Measurements from ENCODE around the gene TXNL1.
"Not testable (repeated sequence)": the region's sequence is repeated elsewhere in the genome, so short reads cannot be mapped to it uniquely, and the experiment has no call there.

The TXNL1 gene

GRCh38 chr18:56643381-56643780 lies 5.0 kb upstream of the TXNL1 start:
- DNase-seq: no peak

DNA sequence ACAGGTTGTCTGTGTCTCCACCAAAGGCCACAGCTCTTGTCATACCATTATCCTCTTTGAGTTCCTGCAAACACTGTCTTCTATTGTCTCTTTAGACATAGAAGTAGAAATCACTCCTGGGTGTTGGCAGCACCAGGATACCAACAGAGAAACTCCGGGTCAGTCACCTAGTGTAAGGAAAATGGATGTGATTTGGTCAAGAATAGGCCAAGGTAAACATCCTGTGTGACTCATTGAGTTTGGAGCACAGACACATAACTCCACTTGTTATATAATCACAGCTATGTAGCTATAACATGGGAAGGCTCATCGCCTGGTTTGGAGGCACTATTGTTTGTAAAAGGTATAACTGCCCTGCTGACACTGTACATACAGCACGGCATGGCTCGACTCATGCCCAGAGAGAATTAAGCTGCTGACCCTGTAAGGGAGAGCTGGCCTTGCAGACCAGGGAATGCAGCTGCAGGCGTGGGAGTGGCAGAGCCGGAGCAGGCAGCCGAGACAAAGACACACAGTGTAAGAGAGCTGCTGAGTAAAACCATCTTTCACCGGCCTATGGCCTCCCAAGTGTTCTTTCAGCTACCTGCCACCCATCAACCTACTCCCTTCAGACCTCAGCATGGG lies 3.4 kb upstream of the TXNL1 start:
- DNase-seq: no peak

DNA sequence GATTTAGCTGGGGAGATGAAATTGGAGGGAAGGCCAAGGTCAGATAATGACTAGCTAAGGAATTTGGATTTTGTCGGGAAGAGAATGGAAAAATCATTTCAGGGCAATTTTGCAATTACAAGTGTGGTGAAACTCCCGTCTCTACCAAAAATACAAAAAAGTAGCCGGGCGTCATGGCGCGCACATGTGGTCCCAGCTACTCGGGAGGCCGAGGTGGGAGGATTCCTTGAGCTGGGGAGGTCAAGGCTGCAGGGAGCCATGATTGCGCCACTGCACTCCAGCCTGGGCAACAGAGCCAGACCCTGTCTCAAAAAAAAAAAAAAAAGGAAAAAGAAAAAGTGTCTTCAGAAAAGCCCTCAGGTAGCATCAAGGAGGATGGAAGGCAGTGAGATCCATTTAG lies 1.2 kb upstream of the TXNL1 start:
- DNase-seq: no peak

DNA sequence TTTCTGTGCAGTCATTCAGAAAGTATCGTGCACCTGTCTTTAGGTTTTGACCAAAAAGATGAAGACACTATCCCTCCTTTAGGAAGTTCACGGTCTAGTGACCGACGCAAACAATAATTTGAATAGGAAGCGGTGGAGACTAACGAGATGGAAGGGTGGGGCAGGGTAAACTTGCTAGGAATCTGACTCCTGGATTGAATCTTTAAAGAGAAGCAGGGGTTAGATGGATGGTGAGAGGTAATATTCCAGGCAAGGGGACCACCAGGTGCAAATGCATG lies 651 bp upstream of the TXNL1 start:
- DNase-seq: no peak

GRCh38 chr18:56637711-56638231 lies 621 bp downstream of the TXNL1 start:
- no peak for DNase-seq

DNA sequence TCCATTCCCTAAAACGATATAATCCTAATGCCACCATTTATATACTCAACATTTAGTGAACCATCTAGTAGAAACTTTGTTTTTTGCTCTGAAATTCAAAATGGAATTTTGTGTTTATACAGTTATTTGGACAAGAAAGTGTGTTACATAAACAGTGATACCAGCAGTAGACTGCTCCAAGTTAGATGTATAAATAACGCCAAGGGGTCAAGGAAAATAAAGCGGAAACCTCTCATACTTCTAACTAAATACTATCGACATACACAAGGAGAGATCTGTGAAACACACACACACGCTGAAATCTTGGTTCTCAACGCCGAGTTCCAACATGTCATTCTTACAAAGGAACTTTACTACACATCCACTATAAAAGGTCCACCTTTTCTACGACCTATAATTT lies 1.2 kb downstream of the TXNL1 start:
- DNase-seq: no peak

DNA sequence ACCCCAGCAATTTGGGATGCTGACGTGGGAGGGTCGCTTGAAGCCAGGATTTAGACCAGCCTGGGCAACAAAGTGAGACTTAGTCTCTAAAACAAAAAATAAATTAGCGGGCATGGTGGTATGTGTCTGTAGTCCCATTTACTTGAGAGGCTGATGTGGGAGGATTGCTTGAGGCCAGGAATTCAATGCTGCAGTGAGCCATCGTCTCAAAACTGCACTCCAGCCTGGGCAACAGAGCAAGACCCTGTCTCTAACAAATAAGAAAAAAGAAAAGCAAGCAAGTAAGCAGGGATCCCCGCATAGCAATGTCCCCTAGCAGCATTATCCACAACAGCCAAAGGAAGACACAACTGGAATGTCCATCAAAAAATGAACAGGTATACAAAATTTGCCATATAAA lies 3.4 kb downstream of the TXNL1 start:
- DNase-seq: no peak

DNA sequence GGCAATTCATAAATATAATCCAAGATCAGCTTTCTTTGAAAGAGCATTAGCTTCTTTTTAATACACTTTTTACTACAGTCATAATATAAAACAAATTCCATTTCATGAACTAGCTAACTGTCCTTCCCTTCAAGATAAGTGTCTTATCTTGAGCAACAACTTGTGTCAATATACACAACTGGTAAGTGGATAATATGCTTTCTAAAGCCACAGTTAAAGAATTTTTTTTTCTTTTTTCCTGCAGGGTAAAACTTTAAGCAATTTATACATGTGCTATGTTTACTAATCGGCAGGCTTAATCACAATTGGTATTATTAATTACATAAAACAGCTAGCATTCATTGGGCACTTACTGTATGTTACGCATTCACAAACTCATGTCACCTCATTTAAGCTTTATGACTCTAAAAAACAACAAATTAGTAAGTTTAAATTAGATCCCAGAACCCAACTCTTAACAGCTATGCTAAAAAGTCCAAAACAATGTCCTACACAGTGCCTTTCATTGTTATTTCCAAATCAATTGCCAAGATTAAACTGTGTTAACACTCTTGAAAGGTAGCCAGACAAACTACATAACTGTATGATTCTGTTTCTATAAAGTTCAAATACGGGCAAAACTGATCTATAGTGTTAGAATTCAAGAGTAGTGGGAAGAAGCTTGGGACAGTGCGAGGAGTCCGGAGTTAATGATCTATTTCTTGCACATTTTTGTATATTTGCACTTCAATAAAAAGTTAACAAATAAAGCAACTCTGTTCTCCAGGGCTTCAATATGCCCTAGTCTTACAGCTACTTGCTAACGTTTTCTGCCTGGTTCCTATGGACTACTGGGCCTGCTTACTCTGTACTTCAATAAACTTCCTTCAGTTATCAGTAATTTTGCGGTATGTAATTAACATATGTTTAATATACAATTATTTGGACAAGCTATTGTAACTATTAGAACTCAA lies 6.0 kb downstream of the TXNL1 start:
- no peak for DNase-seq

- DNase-seq: no peak
These were observed 10.4 kb downstream of the TXNL1 start for GRCh38 chr18:56627991-56628390.

- DNase-seq: no peak
These were observed 22.5 kb downstream of the TXNL1 start for GRCh38 chr18:56615738-56616520.

DNA sequence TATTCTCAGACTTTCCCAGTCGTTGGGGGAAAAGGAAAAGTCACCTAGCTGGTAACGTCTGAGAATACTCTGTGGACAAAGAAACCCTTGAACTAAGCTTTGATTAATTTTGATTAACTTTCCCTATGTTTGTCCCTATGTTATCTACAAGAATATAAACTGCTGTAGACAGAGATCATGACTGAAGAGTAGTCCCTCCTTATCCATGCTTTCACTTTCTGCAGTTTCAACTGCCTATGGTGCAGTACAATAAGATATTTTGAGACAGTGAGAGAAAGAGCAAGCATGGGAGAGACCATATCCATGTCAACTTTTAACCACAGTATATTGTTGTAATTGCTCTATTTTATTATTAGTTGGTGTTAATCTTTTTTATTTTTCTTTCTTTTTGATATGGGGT lies 31.8 kb downstream of the TXNL1 start:
- no peak for DNase-seq

DNA sequence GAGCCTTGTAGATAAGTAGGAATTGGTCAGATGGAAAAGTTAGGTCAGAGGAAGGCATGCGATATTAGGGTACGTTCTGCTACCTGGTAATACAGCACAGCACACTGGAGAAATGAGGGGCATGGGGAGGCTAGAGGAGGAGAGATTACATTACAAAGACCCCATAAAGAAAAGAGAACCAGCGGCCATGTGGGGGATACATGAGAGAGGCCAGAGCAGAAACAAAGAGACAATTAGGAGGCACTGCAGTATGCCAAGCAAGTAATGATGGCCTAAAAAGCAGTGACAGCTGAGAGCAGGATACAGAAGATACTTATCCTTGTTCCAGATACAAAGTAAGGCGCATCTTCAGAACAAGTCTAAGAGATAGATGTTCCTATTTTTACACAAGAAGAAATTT lies 40.0 kb downstream of the TXNL1 start:
- DNase-seq: no peak

DNA sequence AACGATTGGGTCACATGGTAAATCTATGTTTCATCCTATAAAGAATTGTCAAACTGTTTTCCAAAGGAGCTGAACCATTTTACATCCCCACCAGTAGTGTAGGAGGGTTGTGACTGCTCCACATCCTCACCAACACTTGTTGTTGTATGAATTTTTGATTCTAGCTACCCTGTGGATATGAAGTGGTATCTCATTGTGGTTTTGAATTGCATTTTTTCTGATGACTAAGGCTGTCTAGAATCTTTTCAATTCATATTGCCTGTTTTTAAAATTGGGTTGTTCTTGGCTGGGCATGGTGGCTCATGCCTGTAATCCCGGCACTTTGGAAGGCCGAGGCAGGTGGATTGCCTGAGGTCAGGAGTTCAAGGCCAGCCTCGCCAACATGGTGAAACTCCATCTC lies 44.5 kb downstream of the TXNL1 start:
- DNase-seq: no peak

DNA sequence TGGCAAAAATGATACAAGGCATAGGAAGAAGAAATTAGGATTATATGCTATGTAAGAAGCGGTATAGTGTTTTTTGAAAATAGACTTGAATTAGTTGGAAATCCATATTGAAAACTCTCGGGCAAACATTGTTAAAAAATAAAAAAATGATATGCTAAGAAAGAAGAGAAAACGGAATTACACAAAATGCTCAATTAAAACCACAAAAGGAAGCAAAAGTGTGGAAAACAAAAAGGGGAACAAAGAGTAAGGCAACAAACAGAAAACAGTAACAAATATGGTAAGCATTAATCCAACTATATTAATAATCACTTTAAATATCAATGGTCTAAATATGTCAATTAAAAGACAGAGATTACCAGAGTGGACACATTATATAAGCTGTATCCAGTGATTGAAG lies 58.4 kb downstream of the TXNL1 start:
- DNase-seq: no peak

GRCh38 chr18:56579451-56579850 lies 58.9 kb downstream of the TXNL1 start:
- DNase-seq: no peak

- no peak for DNase-seq
These were observed 61.4 kb downstream of the TXNL1 start for GRCh38 chr18:56576826-56577573.

DNA sequence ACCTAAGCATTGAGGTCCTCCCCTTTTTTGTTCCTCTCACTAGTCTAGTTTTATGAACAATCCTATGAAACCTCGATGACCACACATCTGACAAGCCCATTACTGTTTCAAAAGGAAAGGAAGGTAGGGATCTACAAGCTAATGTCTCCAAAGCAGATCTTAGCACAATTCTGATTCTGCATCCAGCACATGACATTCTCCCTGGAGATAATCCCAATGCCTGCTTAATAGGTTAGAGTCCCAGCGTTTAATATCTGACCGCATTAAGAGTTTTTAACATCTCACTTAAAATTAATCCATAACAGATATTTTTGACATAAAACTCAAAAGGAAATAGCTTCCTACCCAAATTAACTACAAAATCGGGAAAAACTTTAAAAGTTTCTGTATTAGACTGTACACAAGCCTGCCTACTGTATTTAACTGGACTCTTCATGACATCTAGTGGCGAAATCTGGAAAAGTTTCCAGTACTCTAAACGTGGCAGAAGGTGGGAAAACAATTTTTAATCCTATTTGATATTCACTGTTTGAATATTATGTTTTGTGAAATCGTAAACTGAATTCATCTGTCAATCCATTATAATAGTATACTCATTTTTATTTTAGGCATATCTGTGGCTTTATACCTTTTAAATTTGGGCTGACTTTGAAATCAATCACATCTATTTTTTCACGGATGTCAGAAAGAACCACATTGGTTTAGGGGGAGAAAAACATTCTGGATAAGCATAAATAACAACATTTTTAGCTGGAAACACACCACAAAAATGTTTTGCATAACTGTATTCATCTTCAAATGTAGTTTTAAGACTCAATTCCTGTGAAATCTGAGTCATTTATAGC lies 62.4 kb downstream of the TXNL1 start:
- no peak for DNase-seq

DNA sequence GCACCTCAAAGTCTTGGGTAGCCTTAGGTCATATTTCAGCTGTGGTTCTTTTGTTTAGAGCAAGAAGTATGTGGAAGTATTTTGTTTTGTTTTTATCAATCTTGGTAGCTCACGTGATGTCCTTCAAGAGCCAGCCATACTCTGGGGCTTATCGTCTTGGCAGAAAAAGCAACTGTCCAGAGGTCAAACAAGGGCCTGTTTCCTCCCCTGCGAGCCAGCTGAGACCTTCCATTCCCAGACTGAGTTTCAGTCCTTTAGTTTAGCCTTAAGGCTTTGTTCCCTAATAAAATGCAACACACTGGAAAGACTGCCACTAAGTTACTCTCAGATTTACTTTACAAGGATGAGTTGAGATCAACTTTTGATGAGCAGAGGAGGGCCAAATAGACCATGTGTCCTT lies 63.5 kb downstream of the TXNL1 start:
- no peak for DNase-seq

- not testable (repeated sequence) for DNase-seq
These were observed 66.1 kb downstream of the TXNL1 start for GRCh38 chr18:56572267-56572666.

DNA sequence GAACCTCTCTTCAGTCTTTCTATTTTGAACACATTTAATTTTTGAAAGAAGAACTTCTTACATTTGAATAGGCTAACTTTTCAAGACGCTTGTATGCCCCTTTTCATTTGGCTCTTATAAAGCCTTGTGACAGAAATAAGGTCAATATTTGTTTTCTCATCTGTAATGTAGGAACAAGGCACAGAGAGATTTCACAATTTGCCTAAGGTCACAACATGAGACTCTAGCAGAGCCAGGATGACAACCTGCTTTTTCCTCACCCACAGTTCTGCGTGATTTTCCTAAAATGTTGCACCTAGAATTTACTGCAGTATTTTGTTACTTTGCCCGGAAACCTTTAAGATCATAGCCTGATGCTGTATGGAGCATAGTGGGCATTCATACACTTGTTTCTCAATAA lies 67.4 kb downstream of the TXNL1 start:
- DNase-seq: no peak

GRCh38 chr18:56569416-56569815 lies 69.0 kb downstream of the TXNL1 start:
- DNase-seq: no peak

DNA sequence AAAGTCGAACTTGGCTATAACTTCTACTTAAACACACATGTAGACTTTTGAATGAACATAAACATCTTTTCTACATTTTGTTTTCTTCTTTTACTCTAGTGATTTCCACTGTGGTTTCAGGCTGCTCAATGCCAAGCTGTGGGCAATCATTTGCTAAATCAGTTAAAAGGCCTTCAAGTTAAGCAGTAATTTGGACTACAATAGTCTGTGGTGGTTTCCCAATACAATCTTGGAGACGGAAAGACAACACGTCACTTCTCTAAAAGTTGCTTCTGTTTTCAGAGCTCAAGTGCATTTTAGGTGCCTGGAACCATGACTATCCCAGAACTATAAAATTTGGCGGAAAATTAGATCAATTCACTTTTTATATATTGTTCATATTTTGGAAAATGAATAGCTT lies 69.4 kb downstream of the TXNL1 start:
- DNase-seq: peak; percentile 16
